K562 (cell line): ENCODE measurements around the gene ENTR1. TPM values are rescaled to one million over a fixed set of nuclear protein-coding genes. Genes with fewer than 3 reads are reported as not detected.

Source experiments
- polyA plus RNA-seq, 8 experiments: library from polyadenylated mRNA; depleted of rRNA in 4 of 8; stranded (reverse) in 5 of 8; unstranded in 3 of 8; fragments of >200 nt; fragmentation: Nextera tagmentation in 2 of 8; fragmentation: Illumina TruSeq in 1 of 8; extraction: Ambion mirVana in 2 of 8; extraction: Trizol in 1 of 8; gene quantifications; 2 replicates each; pipeline versions ENCODE4 v1.2.1 to v1.2.3, GENCODE V29; 2011 to 2014; ENCODE audit warnings: inconsistent platforms in 1 of 8, missing spikeins in 1 of 8
- total RNA-seq, 7 experiments: library from RNA; depleted of rRNA in 6 of 7; stranded (reverse); fragments of >200 nt in 6 of 7; fragmentation: Illumina TruSeq in 2 of 7; extraction: Trizol in 2 of 7; gene quantifications; 2 replicates each; pipeline versions ENCODE4 v1.2.1 to v1.2.3, GENCODE V29; 2011 to 2021; ENCODE audit warnings: low replicate concordance in 1 of 7

The ENTR1 gene
- total and polyA plus RNA-seq, 9 of the 15 experiments (the other 6 are each of a cell fraction or from before 2014, with no cell fraction given), result 6.7 to 106 (median 72.6) TPM

Other genes with a start within 250 kb of the ENTR1 start
Only the 7 nearest of the 11 such genes appear.
- 12.7 and 16.0 TPM in 2 replicates for gene GPSM1, start 83.1 kb downstream of the ENTR1 start, total RNA-seq (2014; rRNA removed)
- 0.54 and 0.76 TPM in 2 replicates for gene GPSM1, start 83.1 kb downstream of the ENTR1 start, total RNA-seq (2014; rRNA removed; fragmentation: Illumina TruSeq; extraction: Trizol)
- gene GPSM1, start 83.1 kb downstream of the ENTR1 start, total RNA-seq (2015; rRNA removed; fragmentation: Illumina TruSeq; extraction: Trizol), result 3.1 and 4.1 TPM in 2 replicates
- gene GPSM1, start 83.1 kb downstream of the ENTR1 start, total RNA-seq (2021), result 12.4 and 14.2 TPM in 2 replicates
- 5.4 and 6.7 TPM in 2 replicates for gene GPSM1, start 83.1 kb downstream of the ENTR1 start, polyA plus RNA-seq (2011; rRNA removed)
- 1.9 and 5.2 TPM in 2 replicates for gene GPSM1, start 83.1 kb downstream of the ENTR1 start, polyA plus RNA-seq (2014; fragmentation: Illumina TruSeq; extraction: Trizol)
- under 1 TPM; 0.04 to 0.10 TPM for gene GPSM1, start 83.1 kb downstream of the ENTR1 start, polyA plus RNA-seq (2014; fragmentation: Nextera tagmentation; extraction: Ambion mirVana)
- gene GPSM1, start 83.1 kb downstream of the ENTR1 start, polyA plus RNA-seq (2014; rRNA removed), result 9.2 and 10.1 TPM in 2 replicates
- 44.6 and 56.7 TPM in 2 replicates for gene DNLZ, start 46.9 kb downstream of the ENTR1 start, total RNA-seq (2014; rRNA removed)
- 2.2 and 3.4 TPM in 2 replicates for gene DNLZ, start 46.9 kb downstream of the ENTR1 start, total RNA-seq (2014; rRNA removed; fragmentation: Illumina TruSeq; extraction: Trizol)
- gene DNLZ, start 46.9 kb downstream of the ENTR1 start, total RNA-seq (2015; rRNA removed; fragmentation: Illumina TruSeq; extraction: Trizol), result 10.0 and 10.8 TPM in 2 replicates
- 25.6 and 25.8 TPM in 2 replicates for gene DNLZ, start 46.9 kb downstream of the ENTR1 start, total RNA-seq (2021)
- gene DNLZ, start 46.9 kb downstream of the ENTR1 start, polyA plus RNA-seq (2011; rRNA removed), result 3.1 and 3.2 TPM in 2 replicates
- 2.2 and 4.2 TPM in 2 replicates for gene DNLZ, start 46.9 kb downstream of the ENTR1 start, polyA plus RNA-seq (2014; fragmentation: Illumina TruSeq; extraction: Trizol)
- under 1 TPM; 0.17 to 0.36 TPM for gene DNLZ, start 46.9 kb downstream of the ENTR1 start, polyA plus RNA-seq (2014; fragmentation: Nextera tagmentation; extraction: Ambion mirVana)
- gene DNLZ, start 46.9 kb downstream of the ENTR1 start, polyA plus RNA-seq (2014; rRNA removed), result 22.1 and 29.8 TPM in 2 replicates
- gene CARD9, start 36.9 kb downstream of the ENTR1 start, total RNA-seq (2014; rRNA removed), result 37.6 and 40.1 TPM in 2 replicates
- 3.5 and 3.6 TPM in 2 replicates for gene CARD9, start 36.9 kb downstream of the ENTR1 start, total RNA-seq (2014; rRNA removed; fragmentation: Illumina TruSeq; extraction: Trizol)
- gene CARD9, start 36.9 kb downstream of the ENTR1 start, total RNA-seq (2015; rRNA removed; fragmentation: Illumina TruSeq; extraction: Trizol), result 14.6 and 15.8 TPM in 2 replicates
- 35.6 and 42.7 TPM in 2 replicates for gene CARD9, start 36.9 kb downstream of the ENTR1 start, total RNA-seq (2021)
- 9.7 and 27.8 TPM in 2 replicates for gene CARD9, start 36.9 kb downstream of the ENTR1 start, polyA plus RNA-seq (2011; rRNA removed)
- gene CARD9, start 36.9 kb downstream of the ENTR1 start, polyA plus RNA-seq (2014; fragmentation: Illumina TruSeq; extraction: Trizol), result 4.7 and 13.2 TPM in 2 replicates
- 1 to 10 TPM; 1.7 to 2.0 TPM for gene CARD9, start 36.9 kb downstream of the ENTR1 start, polyA plus RNA-seq (2014; fragmentation: Nextera tagmentation; extraction: Ambion mirVana)
- gene CARD9, start 36.9 kb downstream of the ENTR1 start, polyA plus RNA-seq (2014; rRNA removed), result 40.4 and 53.0 TPM in 2 replicates
- gene SNAPC4, start 10.4 kb downstream of the ENTR1 start, total RNA-seq (2014; rRNA removed), result 14.4 and 15.8 TPM in 2 replicates
- 7.1 and 8.8 TPM in 2 replicates for gene SNAPC4, start 10.4 kb downstream of the ENTR1 start, total RNA-seq (2014; rRNA removed; fragmentation: Illumina TruSeq; extraction: Trizol)
- gene SNAPC4, start 10.4 kb downstream of the ENTR1 start, total RNA-seq (2015; rRNA removed; fragmentation: Illumina TruSeq; extraction: Trizol), result 9.3 and 11.1 TPM in 2 replicates
- 17.1 and 18.7 TPM in 2 replicates for gene SNAPC4, start 10.4 kb downstream of the ENTR1 start, total RNA-seq (2021)
- 4.4 and 4.5 TPM in 2 replicates for gene SNAPC4, start 10.4 kb downstream of the ENTR1 start, polyA plus RNA-seq (2011; rRNA removed)
- gene SNAPC4, start 10.4 kb downstream of the ENTR1 start, polyA plus RNA-seq (2014; fragmentation: Illumina TruSeq; extraction: Trizol), result 8.8 and 9.0 TPM in 2 replicates
- under 1 TPM; 0.21 to 0.46 TPM for gene SNAPC4, start 10.4 kb downstream of the ENTR1 start, polyA plus RNA-seq (2014; fragmentation: Nextera tagmentation; extraction: Ambion mirVana)
- 18.7 and 21.8 TPM in 2 replicates for gene SNAPC4, start 10.4 kb downstream of the ENTR1 start, polyA plus RNA-seq (2014; rRNA removed)
- gene PMPCA, start within 50 bp of the ENTR1 start, total RNA-seq (2014; rRNA removed), result 86.6 and 111 TPM in 2 replicates
- 82.4 and 104 TPM in 2 replicates for gene PMPCA, start within 50 bp of the ENTR1 start, total RNA-seq (2014; rRNA removed; fragmentation: Illumina TruSeq; extraction: Trizol)
- 66.6 and 67.5 TPM in 2 replicates for gene PMPCA, start within 50 bp of the ENTR1 start, total RNA-seq (2015; rRNA removed; fragmentation: Illumina TruSeq; extraction: Trizol)
- 118 and 139 TPM in 2 replicates for gene PMPCA, start within 50 bp of the ENTR1 start, total RNA-seq (2021)
- gene PMPCA, start within 50 bp of the ENTR1 start, polyA plus RNA-seq (2011; rRNA removed), result 114 and 119 TPM in 2 replicates
- gene PMPCA, start within 50 bp of the ENTR1 start, polyA plus RNA-seq (2014; fragmentation: Illumina TruSeq; extraction: Trizol), result 99.8 and 122 TPM in 2 replicates
- gene PMPCA, start within 50 bp of the ENTR1 start, polyA plus RNA-seq (2014; fragmentation: Nextera tagmentation; extraction: Ambion mirVana), result 10 to 100 TPM; 23.9 to 30.0 TPM
- 129 and 143 TPM in 2 replicates for gene PMPCA, start within 50 bp of the ENTR1 start, polyA plus RNA-seq (2014; rRNA removed)
- gene INPP5E, start 29.2 kb upstream of the ENTR1 start, total RNA-seq (2014; rRNA removed), result 8.8 and 11.1 TPM in 2 replicates
- 2.5 and 2.9 TPM in 2 replicates for gene INPP5E, start 29.2 kb upstream of the ENTR1 start, total RNA-seq (2014; rRNA removed; fragmentation: Illumina TruSeq; extraction: Trizol)
- 5.4 and 5.7 TPM in 2 replicates for gene INPP5E, start 29.2 kb upstream of the ENTR1 start, total RNA-seq (2015; rRNA removed; fragmentation: Illumina TruSeq; extraction: Trizol)
- gene INPP5E, start 29.2 kb upstream of the ENTR1 start, total RNA-seq (2021), result 16.3 and 17.4 TPM in 2 replicates
- gene INPP5E, start 29.2 kb upstream of the ENTR1 start, polyA plus RNA-seq (2011; rRNA removed), result 4.4 and 6.8 TPM in 2 replicates
- 4.9 and 8.4 TPM in 2 replicates for gene INPP5E, start 29.2 kb upstream of the ENTR1 start, polyA plus RNA-seq (2014; fragmentation: Illumina TruSeq; extraction: Trizol)
- under 1 TPM; 0.38 to 0.56 TPM for gene INPP5E, start 29.2 kb upstream of the ENTR1 start, polyA plus RNA-seq (2014; fragmentation: Nextera tagmentation; extraction: Ambion mirVana)
- 14.1 and 15.1 TPM in 2 replicates for gene INPP5E, start 29.2 kb upstream of the ENTR1 start, polyA plus RNA-seq (2014; rRNA removed)
- gene SEC16A, start 72.4 kb upstream of the ENTR1 start, total RNA-seq (2014; rRNA removed), result 17.1 and 20.1 TPM in 2 replicates
- 9.1 and 9.3 TPM in 2 replicates for gene SEC16A, start 72.4 kb upstream of the ENTR1 start, total RNA-seq (2014; rRNA removed; fragmentation: Illumina TruSeq; extraction: Trizol)
- 8.7 and 11.1 TPM in 2 replicates for gene SEC16A, start 72.4 kb upstream of the ENTR1 start, total RNA-seq (2015; rRNA removed; fragmentation: Illumina TruSeq; extraction: Trizol)
- 56.1 and 62.8 TPM in 2 replicates for gene SEC16A, start 72.4 kb upstream of the ENTR1 start, total RNA-seq (2021)
- 14.0 and 25.1 TPM in 2 replicates for gene SEC16A, start 72.4 kb upstream of the ENTR1 start, polyA plus RNA-seq (2011; rRNA removed)
- gene SEC16A, start 72.4 kb upstream of the ENTR1 start, polyA plus RNA-seq (2014; fragmentation: Illumina TruSeq; extraction: Trizol), result 44.6 and 47.6 TPM in 2 replicates
- gene SEC16A, start 72.4 kb upstream of the ENTR1 start, polyA plus RNA-seq (2014; fragmentation: Nextera tagmentation; extraction: Ambion mirVana), result 10 to 100 TPM in 1 of 2 experiments, 1 to 10 TPM in 1; 8.3 to 12.0 TPM
- gene SEC16A, start 72.4 kb upstream of the ENTR1 start, polyA plus RNA-seq (2014; rRNA removed), result 30.9 and 32.2 TPM in 2 replicates